GM18507 (cell line): ENCODE measurements around the gene TERT.
"Not testable (repeated sequence)": the region's sequence is repeated elsewhere in the genome, so short reads cannot be mapped to it uniquely, and the experiment has no call there.

Source experiments
- DNase-seq: peaks from one replicate; pipeline ENCODE4 v3.0.0; 2011; ENCODE audit warnings: low read depth; ENCODE audit not compliant: insufficient read length; ENCODE audit errors: extremely low spot score
- FAIRE-seq: peaks from 2 replicates; lab custom pipeline; 2011; peaks lifted over from hg19 to GRCh38; lab: Jason Lieb, UNC

Gene TERT

DNA sequence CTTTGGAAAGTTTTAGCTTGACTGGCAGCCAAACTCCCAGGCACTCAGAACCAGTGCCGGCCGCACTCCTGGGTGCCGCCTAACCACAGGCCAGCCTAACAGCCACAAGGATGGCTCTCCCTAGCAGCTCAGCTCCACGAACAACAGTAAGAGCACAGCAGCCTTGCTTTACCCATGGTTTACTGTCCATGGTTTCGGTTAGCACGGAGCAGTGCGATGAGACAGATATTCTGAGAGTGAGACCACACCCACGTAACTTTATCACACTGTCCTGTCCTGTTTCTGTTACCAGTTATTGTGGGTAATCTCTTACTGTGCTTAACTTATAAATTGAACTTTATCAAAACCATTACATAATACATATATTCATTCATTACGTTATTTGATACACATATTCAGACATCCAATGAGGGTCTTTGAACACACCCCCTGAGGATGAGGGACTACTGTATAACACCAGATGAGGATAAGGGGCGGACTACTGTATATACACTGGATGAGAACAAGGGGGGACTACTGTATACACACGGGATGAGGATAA lies 37.7 kb upstream of the TERT start:
- no peak for DNase-seq
- FAIRE-seq, result no peak

DNA sequence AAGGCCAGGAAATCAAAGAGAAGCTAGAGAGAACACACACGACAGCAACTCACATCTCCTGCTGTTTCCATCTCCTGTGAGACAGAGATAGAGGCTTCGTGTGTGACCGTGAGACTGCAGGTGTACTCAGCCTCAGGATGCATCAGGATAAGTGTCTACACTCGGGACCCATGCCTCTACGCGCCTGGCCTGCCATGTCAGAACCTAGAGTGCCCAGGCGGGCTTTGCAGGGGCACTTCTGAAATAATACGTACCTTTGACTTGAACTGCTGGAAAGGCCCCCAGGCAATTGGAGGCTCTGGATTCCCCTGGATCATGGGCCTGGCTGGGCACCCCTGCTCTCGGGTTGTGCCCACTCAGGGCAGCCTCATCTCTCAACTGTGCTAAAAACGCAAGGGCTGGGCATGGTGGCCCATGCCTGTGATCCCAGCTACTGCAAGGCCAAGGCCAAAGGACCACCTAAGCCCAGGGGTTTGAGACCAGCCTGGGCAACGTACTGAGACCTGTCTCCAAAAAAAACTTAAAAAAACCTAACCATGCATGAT lies 37.1 kb upstream of the TERT start:
- no peak for DNase-seq
- no peak for FAIRE-seq

DNA sequence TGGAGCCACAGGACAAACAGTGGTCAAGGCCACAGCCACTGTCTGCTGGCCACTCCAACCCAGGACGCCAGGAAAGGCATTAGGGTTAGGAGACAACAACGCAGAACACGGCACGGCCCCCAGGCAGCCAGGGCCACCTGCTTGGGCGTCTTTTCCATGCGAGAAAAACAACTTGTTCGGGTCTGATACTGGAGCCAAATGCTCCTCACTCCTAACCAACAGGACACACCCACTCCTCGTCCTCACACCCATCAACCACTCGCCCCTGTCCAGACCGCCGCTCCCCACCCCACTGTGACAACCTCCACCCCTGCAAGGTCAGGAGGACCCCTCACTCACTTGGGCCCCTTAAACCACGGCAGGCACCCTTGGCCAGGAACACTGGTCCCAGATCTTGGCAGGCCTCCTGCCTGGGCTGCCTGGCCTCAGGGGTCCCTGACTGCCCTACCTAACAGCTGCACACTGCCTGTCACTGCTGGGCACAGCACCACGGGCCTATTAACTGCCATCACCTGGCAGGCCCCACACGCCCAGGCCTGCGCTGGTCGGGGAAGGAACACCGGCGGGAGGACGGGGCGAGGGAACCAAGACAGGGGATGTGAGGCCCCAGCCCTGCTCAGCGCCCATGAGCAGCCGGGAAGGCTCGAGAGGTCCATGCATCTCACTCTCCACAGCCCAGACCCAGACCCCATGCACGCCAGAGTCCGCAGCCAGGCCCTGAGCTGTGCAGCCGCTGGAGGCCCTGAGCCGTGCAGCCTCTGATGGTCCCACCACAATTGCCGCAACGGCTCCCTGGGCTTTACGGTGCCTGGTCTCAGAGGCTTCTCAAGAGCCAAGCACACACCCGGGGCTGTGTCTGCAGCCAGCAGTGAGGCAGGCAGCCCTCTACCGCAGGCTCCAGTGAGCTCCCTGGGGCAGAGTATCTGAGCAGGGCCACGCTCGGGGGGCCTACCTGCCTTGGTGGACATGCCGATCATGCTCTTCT lies 36.3 kb upstream of the TERT start:
- DNase-seq (no peak), FAIRE-seq (no peak)

DNA sequence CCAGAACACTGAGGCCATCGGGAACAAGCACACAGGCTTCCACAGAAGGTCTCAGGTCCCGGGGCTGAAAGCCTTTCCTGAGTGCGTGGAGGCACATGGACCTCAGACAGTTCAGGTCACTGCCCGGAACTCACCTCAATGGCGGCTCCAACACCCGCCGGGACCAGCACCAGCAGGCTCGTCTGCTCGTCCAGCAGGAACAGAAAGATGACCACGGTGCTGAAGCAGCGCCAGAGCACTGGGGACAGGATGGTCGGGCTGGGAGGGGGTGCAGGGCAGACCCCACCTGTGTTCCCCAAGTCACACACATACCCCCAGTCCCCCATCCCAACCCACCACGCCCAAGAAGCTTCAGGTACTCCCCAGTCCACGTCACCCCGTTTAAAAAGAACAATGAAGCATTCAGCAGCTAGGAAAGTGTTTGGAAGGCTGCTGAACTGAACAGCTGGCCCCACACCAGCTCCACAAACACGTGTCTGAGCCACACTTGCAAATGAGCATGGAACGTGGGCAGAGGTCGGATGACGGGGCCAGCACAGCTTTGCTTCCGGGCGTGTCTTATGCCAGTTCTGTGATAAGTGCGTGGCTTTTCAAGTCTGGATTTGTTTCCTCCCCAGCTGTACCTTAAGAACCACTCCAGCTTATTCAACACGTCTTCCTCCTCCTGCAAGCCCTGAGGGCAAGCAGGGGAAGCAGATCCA lies 35.4 kb upstream of the TERT start:
- FAIRE-seq (no peak), DNase-seq (no peak)

DNA sequence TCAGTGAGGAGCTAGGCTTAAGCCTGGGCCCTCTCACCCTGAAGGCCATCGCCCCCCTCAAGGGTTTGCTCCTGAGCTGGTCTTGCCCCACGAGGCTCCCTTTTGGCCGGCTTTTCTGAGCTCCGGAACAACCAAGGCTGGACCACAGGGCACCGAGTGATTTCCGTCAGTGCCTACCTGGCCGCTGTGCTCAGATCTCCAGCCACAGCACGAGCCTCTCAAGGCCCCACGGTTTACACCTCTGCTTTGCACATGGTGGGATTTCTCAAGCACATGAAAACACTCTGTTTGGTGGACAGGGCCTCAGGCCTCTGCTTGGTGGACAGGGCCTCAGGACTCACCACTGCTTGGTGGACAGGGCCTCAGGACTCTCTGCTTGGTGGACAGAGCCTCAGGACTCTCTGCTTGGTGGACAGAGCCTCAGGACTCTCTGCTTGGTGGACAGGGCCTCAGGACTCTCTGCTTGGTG lies 34.3 kb upstream of the TERT start:
- DNase-seq, result no peak
- no peak for FAIRE-seq

DNA sequence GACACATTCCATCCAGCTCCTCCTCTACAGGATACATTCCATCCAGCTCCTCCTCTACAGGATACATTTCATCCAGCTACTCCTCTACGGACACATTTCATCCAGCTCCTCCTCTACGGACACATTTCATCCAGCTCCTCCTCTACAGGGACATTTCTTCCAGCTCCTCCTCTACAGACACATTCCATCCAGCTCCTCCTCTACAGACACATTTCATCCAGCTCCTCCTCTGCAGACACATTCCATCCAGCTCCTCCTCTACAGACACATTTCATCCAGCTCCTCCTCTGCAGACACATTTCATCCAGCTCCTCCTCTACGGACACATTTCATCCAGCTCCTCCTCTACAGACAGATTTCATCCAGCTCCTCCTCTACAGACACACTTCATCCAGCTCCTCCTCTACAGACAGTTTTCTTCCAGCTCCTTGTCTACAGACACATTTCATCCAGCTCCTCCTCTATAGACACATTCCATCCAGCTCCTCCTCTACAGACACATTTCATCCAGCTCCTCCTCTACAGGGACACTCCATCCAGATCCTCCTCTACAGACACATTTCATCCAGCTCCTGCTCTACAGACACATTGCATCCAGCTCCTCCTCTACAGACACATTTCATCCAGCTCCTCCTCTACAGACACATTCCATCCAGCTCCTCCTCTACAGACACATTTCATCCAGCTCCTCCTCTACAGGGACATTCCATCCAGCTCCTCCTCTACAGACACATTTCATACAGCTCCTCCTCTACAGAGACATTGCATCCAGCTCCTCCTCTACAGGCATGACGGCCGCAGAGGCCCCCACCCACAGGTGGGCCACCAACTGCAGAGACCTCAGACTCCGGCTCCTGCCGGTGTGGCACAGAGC lies 33.6 kb upstream of the TERT start:
- DNase-seq, FAIRE-seq: not testable (repeated sequence)

DNA sequence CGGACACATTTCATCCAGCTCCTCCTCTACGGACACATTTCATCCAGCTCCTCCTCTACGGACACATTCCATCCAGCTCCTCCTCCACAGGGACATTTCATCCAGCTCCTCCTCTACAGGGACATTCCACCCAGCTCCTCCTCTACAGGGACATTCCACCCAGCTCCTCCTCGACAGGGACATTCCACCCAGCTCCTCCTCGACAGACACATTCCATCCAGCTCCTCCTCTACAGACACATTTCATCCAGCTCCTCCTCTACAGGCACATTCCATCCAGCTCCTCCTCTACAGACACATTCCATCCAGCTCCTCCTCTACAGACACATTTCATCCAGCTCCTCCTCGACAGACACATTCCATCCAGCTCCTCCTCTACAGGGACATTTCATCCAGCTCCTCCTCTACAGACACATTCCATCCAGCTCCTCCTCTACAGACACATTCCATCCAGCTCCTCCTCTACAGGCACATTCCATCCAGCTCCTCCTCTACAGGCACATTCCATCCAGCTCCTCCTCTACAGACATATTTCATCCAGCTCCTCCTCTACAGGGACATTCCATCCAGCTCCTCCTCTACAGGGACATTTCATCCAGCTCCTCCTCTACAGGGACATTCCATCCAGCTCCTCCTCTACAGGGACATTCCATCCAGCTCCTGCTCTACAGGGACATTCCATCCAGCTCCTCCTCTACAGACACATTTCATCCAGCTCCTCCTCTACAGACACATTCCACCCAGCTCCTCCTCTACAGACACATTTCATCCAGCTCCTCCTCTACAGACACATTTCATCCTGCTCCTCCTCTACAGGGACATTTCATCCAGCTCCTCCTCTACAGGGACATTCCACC lies 32.3 kb upstream of the TERT start:
- not testable (repeated sequence) for FAIRE-seq, DNase-seq

DNA sequence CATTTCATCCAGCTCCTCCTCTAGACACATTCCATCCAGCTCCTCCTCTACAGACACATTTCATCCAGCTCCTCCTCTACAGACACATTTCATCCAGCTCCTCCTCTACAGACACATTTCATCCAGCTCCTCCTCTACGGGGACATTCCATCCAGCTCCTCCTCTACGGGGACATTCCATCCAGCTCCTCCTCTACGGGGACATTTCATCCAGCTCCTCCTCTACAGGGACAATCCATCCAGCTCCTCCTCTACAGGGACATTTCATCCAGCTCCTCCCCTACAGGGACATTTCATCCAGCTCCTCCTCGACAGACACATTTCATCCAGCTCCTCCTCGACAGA lies 31.6 kb upstream of the TERT start:
- DNase-seq, FAIRE-seq: not testable (repeated sequence)

DNA sequence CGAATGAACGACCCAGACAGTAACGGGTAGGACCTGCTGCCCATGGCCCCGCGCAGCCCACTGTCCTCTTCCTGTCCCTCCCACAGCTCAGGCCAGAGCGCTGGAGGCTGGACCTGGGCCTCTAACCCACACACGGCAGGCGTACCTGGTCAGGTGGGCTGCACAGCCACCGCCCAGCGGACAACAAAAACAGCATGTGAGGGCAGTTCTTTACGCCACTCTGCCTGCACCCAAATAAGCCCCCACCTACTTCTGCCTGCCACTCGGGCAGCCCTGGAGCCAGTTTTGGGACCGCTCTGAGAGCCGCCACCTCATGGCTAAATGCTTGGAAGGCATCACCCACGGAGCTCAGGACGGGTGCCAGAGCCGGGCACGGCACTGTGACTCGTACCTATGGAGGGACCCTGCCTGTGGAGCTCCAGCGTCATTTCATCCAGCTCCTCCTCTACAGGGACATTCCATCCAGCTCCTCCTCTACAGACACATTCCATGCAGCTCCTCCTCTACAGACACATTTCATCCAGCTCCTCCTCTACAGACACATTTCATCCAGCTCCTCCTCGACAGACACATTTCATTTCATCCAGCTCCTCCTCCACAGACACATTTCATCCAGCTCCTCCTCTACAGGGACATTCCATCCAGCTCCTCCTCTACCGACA lies 31.1 kb upstream of the TERT start:
- DNase-seq, result no peak
- FAIRE-seq, result no peak

DNA sequence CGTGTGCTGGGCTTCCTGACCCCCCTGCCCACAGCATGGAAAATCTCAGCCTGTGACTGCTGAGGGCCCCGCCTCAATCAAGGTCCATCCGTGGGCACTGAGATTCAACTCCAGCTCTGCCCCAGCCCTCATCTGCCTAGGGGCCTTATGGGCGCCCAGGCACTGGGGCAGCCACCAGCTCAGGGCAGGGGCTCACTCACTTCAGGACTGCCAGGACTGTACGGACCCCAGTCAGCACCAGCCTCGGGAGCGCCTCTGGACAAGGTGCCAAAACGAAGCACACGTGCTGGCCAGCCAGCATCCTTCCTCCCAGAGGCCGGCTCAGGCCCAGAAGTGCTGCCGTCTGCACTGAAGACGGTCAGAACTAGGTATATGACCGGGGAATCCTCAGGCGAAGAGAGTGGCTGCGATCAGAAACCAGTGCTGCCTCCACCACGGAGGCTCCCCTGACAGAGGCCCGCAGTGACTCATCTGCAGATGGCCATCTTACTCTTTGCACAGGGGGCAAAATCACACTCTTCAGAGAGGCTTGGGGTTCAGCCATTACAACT lies 30.4 kb upstream of the TERT start:
- no peak for FAIRE-seq
- no peak for DNase-seq

DNA sequence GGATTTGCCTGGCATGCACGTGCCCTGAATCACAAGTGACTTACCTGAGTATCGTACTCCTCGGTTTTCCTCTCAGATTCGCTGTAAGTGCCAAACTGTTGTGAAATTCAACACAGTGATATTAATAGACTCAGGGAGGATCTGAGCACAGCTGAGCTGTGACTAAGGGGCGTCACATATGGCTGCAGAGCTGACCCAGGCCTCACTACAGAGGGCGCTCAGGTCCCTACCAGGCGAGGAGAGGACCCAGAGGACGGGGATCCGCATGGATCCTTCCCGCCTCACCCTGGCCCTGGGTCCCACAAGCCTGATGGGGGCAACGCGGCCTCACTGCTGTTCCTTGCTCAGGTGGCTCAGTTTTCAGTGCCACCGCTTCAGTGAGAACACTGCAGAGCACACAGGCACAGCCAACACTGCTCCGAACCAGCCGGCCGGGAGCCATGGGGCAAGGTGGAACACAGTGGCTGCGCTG lies 29.9 kb upstream of the TERT start:
- no peak for FAIRE-seq
- no peak for DNase-seq

DNA sequence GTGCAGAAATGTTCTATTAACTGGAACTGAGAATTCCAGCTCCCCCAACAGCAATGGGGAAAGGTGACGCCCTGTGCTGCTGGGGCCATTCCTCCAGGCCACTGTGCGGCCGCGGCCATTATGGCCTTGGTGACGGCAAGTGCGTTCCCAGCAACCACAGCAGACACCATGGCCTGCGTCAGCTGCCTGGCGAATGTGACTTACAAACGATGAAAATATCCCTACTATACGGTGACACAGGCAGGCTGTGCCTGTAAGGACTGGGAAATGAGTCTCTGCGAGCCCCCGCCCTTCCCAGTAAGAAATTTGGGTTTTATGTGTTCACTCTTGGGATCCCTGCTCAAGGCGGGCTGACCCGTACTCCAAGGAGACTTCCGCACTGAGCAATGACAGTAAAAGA lies 29.4 kb upstream of the TERT start:
- FAIRE-seq (no peak), DNase-seq (no peak)

DNA sequence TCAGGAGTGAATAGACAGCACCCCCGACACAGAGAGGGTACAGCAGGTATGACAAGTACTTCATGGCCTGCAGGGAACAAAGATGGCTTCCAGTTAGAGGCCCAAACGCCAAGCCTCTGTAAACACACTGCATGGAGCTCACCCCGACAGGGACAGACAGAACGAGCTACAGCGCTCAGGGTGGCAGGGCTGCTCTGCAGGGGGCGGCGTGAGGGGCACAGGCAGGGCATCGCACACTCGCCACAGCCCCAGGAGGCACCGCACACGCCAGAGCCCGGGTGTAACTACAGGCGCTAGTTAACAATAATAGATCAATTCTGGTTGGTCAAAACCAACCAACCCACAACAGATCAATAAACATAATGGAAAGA lies 28.9 kb upstream of the TERT start:
- DNase-seq (no peak), FAIRE-seq (no peak)

DNA sequence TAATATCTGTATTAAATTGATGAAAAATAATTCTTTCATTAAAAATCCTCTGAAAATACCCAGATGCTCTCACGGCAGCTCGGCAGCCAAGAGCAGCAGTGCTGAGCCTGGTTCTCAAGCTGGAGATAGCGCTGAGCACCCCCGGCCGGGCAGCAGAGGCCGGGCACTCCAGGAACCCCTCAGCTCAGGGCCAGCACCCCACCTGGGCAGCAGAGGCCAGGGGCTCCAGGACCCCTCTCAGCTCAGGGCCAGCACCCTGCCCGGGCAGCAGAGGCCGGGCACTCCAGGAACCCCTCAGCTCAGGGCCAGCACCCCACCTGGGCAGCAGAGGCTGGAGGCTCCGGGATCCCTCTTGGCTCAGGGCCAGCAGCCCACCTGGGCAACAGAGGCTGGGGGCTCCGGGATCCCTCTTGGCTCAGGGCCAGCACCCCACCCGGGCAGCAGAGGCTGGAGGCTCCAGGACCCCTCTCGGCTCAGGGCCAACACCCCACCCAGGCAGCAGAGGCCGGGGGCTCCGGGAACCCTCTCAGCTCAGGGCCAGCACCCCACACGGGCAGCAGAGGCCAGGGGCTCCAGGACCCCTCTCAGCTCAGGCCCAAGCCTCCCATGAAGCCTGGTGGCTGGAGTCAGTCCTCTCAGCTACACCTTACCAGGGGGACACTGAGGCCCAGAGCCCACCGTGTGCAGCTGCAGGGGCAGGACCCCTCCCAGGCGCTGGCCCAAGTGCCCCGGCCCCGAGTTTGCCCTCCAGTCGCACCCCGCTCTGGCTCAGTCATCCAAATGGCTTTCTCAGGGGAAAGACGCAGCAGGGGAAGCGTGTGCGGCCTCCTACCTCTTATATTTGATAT lies 28.3 kb upstream of the TERT start:
- DNase-seq (no peak), FAIRE-seq (no peak)

DNA sequence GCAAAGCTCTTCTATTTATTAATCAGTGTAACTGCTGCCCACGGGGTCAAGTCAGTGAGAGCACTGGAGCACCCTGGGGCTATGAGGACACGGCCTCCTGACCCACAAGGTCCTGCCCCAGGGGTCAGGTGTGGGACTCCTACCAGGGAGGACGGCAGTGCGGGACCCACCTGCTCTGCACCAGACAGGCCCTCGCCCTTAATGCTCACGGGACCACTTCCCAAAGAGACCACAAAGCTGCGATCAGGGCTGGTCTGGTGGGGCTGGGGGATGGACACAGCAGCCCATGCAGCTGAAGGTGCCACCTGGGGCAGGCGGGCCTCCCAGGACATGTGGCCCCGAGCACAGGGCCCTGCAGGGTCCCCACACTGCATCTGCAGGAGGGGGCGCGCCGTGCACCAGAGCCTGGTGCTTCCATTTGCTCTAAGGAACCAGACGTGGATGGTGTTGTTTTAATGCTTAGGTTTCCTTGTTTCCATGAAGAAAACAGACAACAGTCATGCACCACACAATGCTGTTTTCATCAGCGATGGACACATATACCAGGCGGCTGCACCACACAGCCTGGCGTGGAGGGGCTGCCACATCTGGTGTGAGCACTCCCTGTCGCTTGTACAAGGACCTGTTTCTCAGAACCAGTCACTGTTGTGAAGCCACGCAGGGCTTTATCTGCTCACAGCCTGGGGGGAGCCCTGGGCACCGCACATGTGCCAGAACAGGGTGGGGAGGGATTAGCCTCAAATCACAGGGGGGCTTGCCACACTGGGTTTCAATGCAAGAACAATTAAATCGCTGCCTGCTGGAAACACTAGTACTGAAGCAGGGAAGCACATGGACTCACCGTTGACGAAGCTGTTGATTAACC lies 27.4 kb upstream of the TERT start:
- FAIRE-seq (no peak), DNase-seq (no peak)

DNA sequence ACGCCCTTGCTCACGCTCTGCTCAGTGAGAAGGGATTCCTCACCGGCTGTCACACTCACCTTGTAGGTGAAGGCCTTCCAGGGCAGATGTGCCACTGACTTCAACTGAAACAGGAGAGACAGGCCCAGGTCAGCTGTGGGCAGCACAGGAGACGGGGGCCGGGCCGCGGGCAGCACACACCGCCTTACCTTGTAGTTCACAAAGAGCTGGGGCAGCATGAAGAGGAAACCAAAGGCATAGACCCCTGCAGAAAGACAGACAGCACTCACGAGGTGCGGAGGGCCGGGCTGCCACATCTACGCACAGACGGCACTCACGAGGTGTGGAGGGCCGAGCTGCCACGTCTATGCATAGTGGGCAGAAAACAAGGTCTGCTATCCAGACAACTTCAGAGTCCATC lies 26.7 kb upstream of the TERT start:
- DNase-seq (no peak), FAIRE-seq (no peak)
